Activated CD8-positive, alpha-beta memory T cell treated with anti-CD3 and anti-CD28 coated beads, Interleukin-2, amount 50 U/mL, for 4 hours (primary cell): Measurements from ENCODE around the gene ESRRG.
"Not testable (repeated sequence)": the region's sequence is repeated elsewhere in the genome, so short reads cannot be mapped to it uniquely, and the experiment has no call there.

ENCODE experiments used
- DNase-seq: peaks from one replicate; pipeline ENCODE4 v3.0.0-alpha.2; 2020

The ESRRG gene

GRCh38 chr1:216723274-216723780 lies at the start of gene ESRRG:
Gene ESRRG, minus strand, starts transcription at chr1:216723429. Its CDS starts 130 bp downstream, at chr1:216723299.
- no peak for DNase-seq

GRCh38 chr1:216771922-216772321 lies 48.7 kb upstream of the ESRRG start:
- no peak for DNase-seq

GRCh38 chr1:216766633-216767327 lies 43.6 kb upstream of the ESRRG start:
- DNase-seq, result no peak

- no peak for DNase-seq
Observed at GRCh38 chr1:216765346-216766300, 42.4 kb upstream of the ESRRG start.

- DNase-seq, result no peak
Observed at GRCh38 chr1:216758161-216758560, 34.9 kb upstream of the ESRRG start.

GRCh38 chr1:216757110-216757509 lies 33.9 kb upstream of the ESRRG start:
- no peak for DNase-seq

GRCh38 chr1:216750961-216751360 lies 27.7 kb upstream of the ESRRG start:
- DNase-seq, result no peak

- DNase-seq, result no peak
Observed at GRCh38 chr1:216750031-216750627, 26.9 kb upstream of the ESRRG start.

GRCh38 chr1:216749232-216749631 lies 26.0 kb upstream of the ESRRG start:
- no peak for DNase-seq

- DNase-seq, result no peak
Observed at GRCh38 chr1:216742625-216743024, 19.4 kb upstream of the ESRRG start.

GRCh38 chr1:216740331-216740730 lies 17.1 kb upstream of the ESRRG start:
- no peak for DNase-seq

- no peak for DNase-seq
Observed at GRCh38 chr1:216739793-216740192, 16.6 kb upstream of the ESRRG start.

GRCh38 chr1:216732121-216732520 lies 8.9 kb upstream of the ESRRG start:
- no peak for DNase-seq

- DNase-seq, result no peak
Observed at GRCh38 chr1:216731562-216731961, 8.3 kb upstream of the ESRRG start.

GRCh38 chr1:216726435-216726834 lies 3.2 kb upstream of the ESRRG start:
- no peak for DNase-seq

GRCh38 chr1:216722821-216723220 lies 408 bp downstream of the ESRRG start:
- no peak for DNase-seq

- DNase-seq, result no peak
Observed at GRCh38 chr1:216721863-216722262, 1.4 kb downstream of the ESRRG start.

- DNase-seq, result no peak
Observed at GRCh38 chr1:216721062-216721461, 2.2 kb downstream of the ESRRG start.

- no peak for DNase-seq
Observed at GRCh38 chr1:216711712-216712111, 11.5 kb downstream of the ESRRG start.

- DNase-seq, result no peak
Observed at GRCh38 chr1:216710598-216711333, 12.5 kb downstream of the ESRRG start.

GRCh38 chr1:216710055-216710454 lies 13.2 kb downstream of the ESRRG start:
- no peak for DNase-seq

GRCh38 chr1:216705676-216706075 lies 17.6 kb downstream of the ESRRG start:
- DNase-seq, result no peak

GRCh38 chr1:216704065-216704464 lies 19.2 kb downstream of the ESRRG start:
- DNase-seq, result not testable (repeated sequence)
